HepG2 (cell line): Measurements from ENCODE around the gene PGM2. TPM values are rescaled to one million over a fixed set of nuclear protein-coding genes. Genes with fewer than 3 reads are reported as not detected.
"Not testable (repeated sequence)": the region's sequence is repeated elsewhere in the genome, so short reads cannot be mapped to it uniquely, and the experiment has no call there.

Source experiments
- ATAC-seq: fragments of 200-7000 bp; cut with Tn5 transposase; 3 replicates; pipeline ENCODE4 v1.9.1; 2020; ENCODE audit warnings: mild to moderate bottlenecking, moderate library complexity
- BruUV-seq: library from RNA; stranded (reverse); fragments of 400-500 nt; replicated peaks from 2 replicates; lab custom pipeline; 2021; lab: Mats Ljungman, UMichigan
- CTCF ChIA-PET: fragments of 300-600 bp; formaldehyde crosslinking; extraction: SDS; loops from one replicate; lab custom pipeline; 2021; ENCODE audit warnings: low total read pairs, inconsistent platforms, low intra/inter-chr PET ratio; lab: Yijun Ruan, JAX
- POLR2A ChIA-PET: fragments of 350-600 bp; sonication (Branson Sonifier 250); formaldehyde crosslinking; loops from one replicate; lab custom pipeline; 2020; ENCODE audit warnings: antibody characterized with exemption, inconsistent platforms; lab: Yijun Ruan, JAX
- DNase-seq: peaks from one replicate; pipeline ENCODE4 v3.0.0-alpha.2; 2015; ENCODE audit warnings: low spot score
- FAIRE-seq: peaks from 3 replicates; lab custom pipeline; 2011; peaks lifted over from hg19 to GRCh38; lab: Jason Lieb, UNC
- H2AFZ ChIP-seq: one replicate; pipeline ENCODE4 v1.6.1; 2011; ENCODE audit warnings: low read length, inconsistent platforms
- H3K27ac ChIP-seq: fragments of 300-600 bp; 3 replicates; pipeline ENCODE4 v1.8.0; 2011; ENCODE audit warnings: mixed run types, mild to moderate bottlenecking, mixed read lengths, low read length, inconsistent platforms; ENCODE audit not compliant: insufficient read depth; ENCODE audit errors: extremely low read length
- H3K27me3 ChIP-seq, 2 experiments: fragments of 200-600 bp in 1 of 2; 2 replicates in 1 of 2; 3 replicates in 1 of 2; pipeline versions ENCODE4 v1.6.0 to v1.8.0; 2011; ENCODE audit warnings: low read length in 2 of 2, mild to moderate bottlenecking in 2 of 2, moderate library complexity in 2 of 2, inconsistent platforms in 1 of 2; ENCODE audit not compliant: insufficient read depth in 2 of 2, control insufficient read depth in 1 of 2
- H3K36me3 ChIP-seq, 2 experiments: fragments of 200-600 bp in 1 of 2; replicated peaks in 1 of 2; 2 replicates in 1 of 2; 3 replicates in 1 of 2; pipeline versions ENCODE4 v1.5.1 to v1.8.0; 2011; ENCODE audit warnings: low read length in 2 of 2, inconsistent platforms in 1 of 2; ENCODE audit not compliant: insufficient read depth in 2 of 2, control insufficient read depth in 1 of 2
- H3K4me1 ChIP-seq: 2 replicates; pipeline ENCODE4 v1.5.1; 2012; ENCODE audit warnings: low read length, inconsistent platforms; ENCODE audit not compliant: insufficient read depth
- H3K4me2 ChIP-seq: 2 replicates; pipeline ENCODE4 v1.6.0; 2011; ENCODE audit warnings: low read depth, low read length, inconsistent platforms
- H3K4me3 ChIP-seq, 3 experiments: fragments of 200-600 bp in 1 of 3; sonication (generic), shearing (Covaris generic) in 1 of 3; replicated peaks in 1 of 3; 2 replicates each; pipeline ENCODE4 v1.5.1; 2011 to 2016; ENCODE audit warnings: low read length in 3 of 3, inconsistent platforms in 2 of 3, low read depth in 2 of 3, mild to moderate bottlenecking in 2 of 3, control low read depth in 1 of 3, mixed read lengths in 1 of 3; ENCODE audit not compliant: insufficient read depth in 1 of 3
- H3K79me2 ChIP-seq: one replicate; pipeline ENCODE4 v1.6.1; 2011; ENCODE audit warnings: low read length, inconsistent platforms; ENCODE audit not compliant: insufficient read depth
- H3K9ac ChIP-seq: 2 replicates; pipeline ENCODE4 v1.6.0; 2011; ENCODE audit warnings: mild to moderate bottlenecking, low read depth, low read length, inconsistent platforms; ENCODE audit not compliant: insufficient read depth
- H3K9me3 ChIP-seq: 2 replicates; pipeline ENCODE4 v1.5.1; 2012; ENCODE audit warnings: mild to moderate bottlenecking, low read length
- H4K20me1 ChIP-seq: 2 replicates; pipeline ENCODE4 v1.6.0; 2011; ENCODE audit warnings: inconsistent platforms, mild to moderate bottlenecking, low read length, moderate library complexity; ENCODE audit not compliant: insufficient read depth
- ZHX2 ChIP-seq, 2 experiments: sonication (generic) in 1 of 2; formaldehyde crosslinking in 1 of 2; IDR thresholded peaks; 2 replicates each; pipeline versions ENCODE4 v1.6.1 to v1.9.0; 2014 to 2022; ENCODE audit warnings: antibody characterized with exemption in 1 of 2, borderline replicate concordance in 1 of 2, inconsistent platforms in 1 of 2, low read depth in 1 of 2, missing genetic modification reagents in 1 of 2
- ZNF331 ChIP-seq: sonication (generic); formaldehyde crosslinking; IDR thresholded peaks from 2 replicates; pipeline ENCODE4 v1.4.0; 2020; ENCODE audit warnings: missing genetic modification reagents
- ZNF83 ChIP-seq: sonication (generic); formaldehyde crosslinking; IDR thresholded peaks from 2 replicates; pipeline ENCODE4 v1.4.0; 2020; ENCODE audit warnings: missing genetic modification reagents, mild to moderate bottlenecking, borderline replicate concordance
- WGBS: methylation state at CpG from one replicate; pipeline ENCODE4 v1.1.6; 2017; ENCODE audit warnings: low lambda C conversion rate; 5-methylcytosine and 5-hydroxymethylcytosine counted together
- in situ Hi-C: cut with HindIII; loops from 2 replicates; pipeline ENCODE4 v1.10.0; 2017; ENCODE audit warnings: low pct_unique_long_range_greater_than_20kb; ENCODE audit not compliant: extremely low pct_ligation_motif_present
- intact Hi-C: fragments of 100-400 bp; cut with micrococcal nuclease; formaldehyde crosslinking; loops from one replicate; pipeline ENCODE4 v1.10.0; 2022; ENCODE audit not compliant: unreplicated experiment
- polyA plus RNA-seq, 8 experiments: library from polyadenylated mRNA; depleted of rRNA in 3 of 8; stranded (reverse) in 7 of 8; unstranded in 1 of 8; fragments of >200 nt; fragmentation: Illumina TruSeq in 4 of 8; extraction: Trizol in 4 of 8; gene quantifications; 2 replicates each; pipeline versions ENCODE4 v1.2.1 to v1.2.3, GENCODE V29; 2011 to 2016; ENCODE audit warnings: low read depth in 4 of 8, missing spikeins in 1 of 8, mixed read lengths in 1 of 8; ENCODE audit not compliant: insufficient read depth in 1 of 8
- total RNA-seq, 5 experiments: library from RNA; depleted of rRNA; stranded (reverse); fragments of >200 nt; fragmentation: Illumina TruSeq; extraction: Trizol; gene quantifications; 2 replicates each; pipeline ENCODE4 v1.2.3, GENCODE V29; 2016; ENCODE audit warnings: low read depth in 1 of 5

The PGM2 gene
- total and polyA plus RNA-seq, 2 of the 13 experiments (the other 11 are each of a cell fraction or from before 2014, with no cell fraction given) = 14.6 to 36.9 TPM

GRCh38 chr4:37818752-37819151, 7.7 kb upstream of the PGM2 start:
- H2AFZ ChIP-seq = no peak overlapping the region
- CTCF ChIA-PET = no interaction called here
- 10% methylated on average over 5 of the region's 5 CpGs for WGBS
- H3K4me3 ChIP-seq = no peak overlapping the region
- no peak for TF ChIP-seq ZHX2 (IDR thresholded peaks at IDR 0.05; ENCODE audit: low read depth)
- no peak for TF ChIP-seq ZHX2 (CRISPR knock-in tag; IDR thresholded peaks at IDR 0.05; ENCODE audit: borderline replicate concordance)
- no peak for TF ChIP-seq ZNF83 (CRISPR knock-in tag)
- TF ChIP-seq ZNF331 (CRISPR knock-in tag) = no peak
- peaks cover 0 to 10% of the 10 kb centered on the region in 2 experiments; a peak in 1 of 5 replicates for H3K27me3 ChIP-seq
- no peaks in the 10 kb centered on the region for H3K9me3 ChIP-seq
- H3K4me2 ChIP-seq = no peak overlapping the region
- intact Hi-C loops = no loop called here
- DNase-seq (no peak), FAIRE-seq (no peak), ATAC-seq (no peak)
- H3K4me1 ChIP-seq = peaks cover 13% of the 10 kb centered on the region
- no peaks in the 10 kb centered on the region for H3K36me3 ChIP-seq
- H3K27ac ChIP-seq = no peak overlapping the region
- POLR2A ChIA-PET = no interaction called here
- no peaks in the 10 kb centered on the region for H4K20me1 ChIP-seq
- no TSS peak for BruUV-seq
- H3K79me2 ChIP-seq = no peaks in the 10 kb centered on the region
- in situ Hi-C loops = no loop called here
- no peak overlapping the region for H3K9ac ChIP-seq

- POLR2A ChIA-PET, H3K27ac ChIP-seq, H3K4me2 ChIP-seq, H2AFZ ChIP-seq, H3K36me3 ChIP-seq, H3K9ac ChIP-seq, H3K79me2 ChIP-seq, H3K9me3 ChIP-seq, CTCF ChIA-PET, H4K20me1 ChIP-seq, BruUV-seq, in situ Hi-C loops, DNase-seq, H3K4me3 ChIP-seq, H3K27me3 ChIP-seq, FAIRE-seq, ATAC-seq, intact Hi-C loops: not testable (repeated sequence)
- H3K4me1 ChIP-seq = peaks cover 18% of the 10 kb centered on the region
- WGBS = 93% methylated on average over 5 of the region's 28 CpGs
Observed at GRCh38 chr4:37820458-37820857, 6.0 kb upstream of the PGM2 start.
